GM12878 (cell line): ENCODE data around the gene LIX1L. TPM values are rescaled to one million over a fixed set of nuclear protein-coding genes. Genes with fewer than 3 reads are reported as not detected.

Experiments used
- ATAC-seq: fragments of 200-7000 bp; cut with Tn5 transposase; 3 replicates; pipeline ENCODE4 v1.9.1; 2020; ENCODE audit warnings: mild to moderate bottlenecking, moderate library complexity
- BruUV-seq: library from RNA; stranded (reverse); fragments of 400-500 nt; replicated peaks from 2 replicates; lab custom pipeline; 2021; lab: Mats Ljungman, UMichigan
- CTCF ChIA-PET: fragments of 300-600 bp; sonication (Branson Sonifier 250); formaldehyde crosslinking; extraction: SDS; loops from one replicate; lab custom pipeline; 2021; ENCODE audit warnings: inconsistent platforms; lab: Yijun Ruan, JAX
- POLR2A ChIA-PET: fragments of 350-600 bp; formaldehyde crosslinking; extraction: SDS; loops from one replicate; lab custom pipeline; 2021; ENCODE audit warnings: inconsistent platforms; lab: Charles Lee
- RAD21 ChIA-PET: fragments of 300-600 bp; sonication (Branson Sonifier 250); formaldehyde crosslinking; loops from one replicate; lab custom pipeline; 2023; ENCODE audit warnings: antibody characterized with exemption; ENCODE audit not compliant: unreplicated experiment; lab: Charles Lee
- SMC1A ChIA-PET: fragments of 300-600 bp; sonication (Branson Sonifier 250); formaldehyde crosslinking; loops from one replicate; lab custom pipeline; 2023; ENCODE audit not compliant: unreplicated experiment, uncharacterized antibody; lab: Charles Lee
- DNase-seq: peaks from one replicate; pipeline ENCODE4 v3.0.0-alpha.2; 2011; ENCODE audit warnings: low read depth, low spot score
- FAIRE-seq: peaks from 3 replicates; lab custom pipeline; 2011; peaks lifted over from hg19 to GRCh38; lab: Jason Lieb, UNC
- H2AFZ ChIP-seq: 2 replicates; pipeline ENCODE4 v1.6.0; 2011; ENCODE audit warnings: low read depth, low read length, control low read depth; ENCODE audit not compliant: control insufficient read depth
- H3K27ac ChIP-seq: 2 replicates; pipeline ENCODE4 v1.5.1; 2011; ENCODE audit warnings: control low read depth; ENCODE audit not compliant: control insufficient read depth, insufficient read depth
- H3K27me3 ChIP-seq, 2 experiments: replicated peaks in 1 of 2; 2 replicates each; pipeline versions ENCODE4 v1.6.0 to v1.6.1; 2011; ENCODE audit warnings: low read length in 1 of 2; ENCODE audit not compliant: control insufficient read depth in 2 of 2, insufficient read depth in 2 of 2
- H3K36me3 ChIP-seq, 2 experiments: 2 replicates each; pipeline ENCODE4 v1.5.1; 2011; ENCODE audit warnings: low read length in 1 of 2; ENCODE audit not compliant: control insufficient read depth in 2 of 2, insufficient read depth in 2 of 2
- H3K4me1 ChIP-seq: 2 replicates; pipeline ENCODE4 v1.6.1; 2011; ENCODE audit warnings: mild to moderate bottlenecking, low read length, moderate library complexity, mixed read lengths; ENCODE audit not compliant: control insufficient read depth, insufficient read depth
- H3K4me2 ChIP-seq: 2 replicates; pipeline ENCODE4 v1.6.0; 2011; ENCODE audit warnings: control low read depth; ENCODE audit not compliant: control insufficient read depth, insufficient read depth
- H3K4me3 ChIP-seq: fragments of 200-600 bp; sonication (generic); 2 replicates; pipeline ENCODE4 v1.5.1; 2016
- H3K79me2 ChIP-seq: 2 replicates; pipeline ENCODE4 v1.6.0; 2011; ENCODE audit warnings: low read length; ENCODE audit not compliant: control insufficient read depth, insufficient read depth
- H3K9ac ChIP-seq: 2 replicates; pipeline ENCODE4 v1.8.0; 2011; ENCODE audit warnings: low read length, control low read depth, mixed read lengths; ENCODE audit not compliant: control insufficient read depth, insufficient read depth
- H3K9me3 ChIP-seq: replicated peaks from 3 replicates; pipeline ENCODE4 v1.5.1; 2011; ENCODE audit warnings: mild to moderate bottlenecking, low read length; ENCODE audit not compliant: control insufficient read depth, insufficient read depth
- H4K20me1 ChIP-seq: 2 replicates; pipeline ENCODE4 v1.6.0; 2011; ENCODE audit not compliant: control insufficient read depth, insufficient read depth
- CBX5 ChIP-seq: sonication (generic); IDR thresholded peaks from 2 replicates; pipeline ENCODE4 v1.6.1; 2016; ENCODE audit warnings: low read depth, moderate library complexity, mild to moderate bottlenecking, inconsistent platforms
- HDAC2 ChIP-seq: fragments of 200-600 bp; sonication (generic); IDR thresholded peaks from 2 replicates; pipeline ENCODE4 v1.6.1; 2017
- JUND ChIP-seq: IDR thresholded peaks from 2 replicates; pipeline ENCODE4 v1.6.1; 2012; ENCODE audit warnings: low read depth, mild to moderate bottlenecking, low read length, improper control_type of control experiment, moderate library complexity
- SREBF2 ChIP-seq: IDR thresholded peaks from 2 replicates; pipeline ENCODE4 v1.6.1; 2012; ENCODE audit warnings: mild to moderate bottlenecking, low read length
- SUPT20H ChIP-seq: IDR thresholded peaks from 2 replicates; pipeline ENCODE4 v1.6.1; 2011; ENCODE audit warnings: low read depth, mild to moderate bottlenecking, low read length, moderate library complexity, borderline replicate concordance; ENCODE audit not compliant: control insufficient read depth
- TBL1XR1 ChIP-seq: IDR thresholded peaks from 2 replicates; pipeline ENCODE4 v1.6.1; 2012; ENCODE audit warnings: low read depth, low read length, improper control_type of control experiment
- ZBED1 ChIP-seq: IDR thresholded peaks from 2 replicates; pipeline ENCODE4 v1.6.1; 2016; ENCODE audit warnings: borderline replicate concordance
- ZNF207 ChIP-seq: fragments of 450-650 bp; IDR thresholded peaks from 2 replicates; pipeline ENCODE4 v1.6.1; 2014; ENCODE audit warnings: antibody characterized with exemption, mild to moderate bottlenecking, borderline replicate concordance
- WGBS: methylation state at CpG from one replicate; pipeline ENCODE4 v1.1.6; 2016; ENCODE audit warnings: low lambda C conversion rate; ENCODE audit not compliant: insufficient replicate concordance, insufficient coverage; ENCODE audit errors: missing lambda C conversion rate; 5-methylcytosine and 5-hydroxymethylcytosine counted together
- in situ Hi-C: fragments of 300-500 bp; cut with MboI; formaldehyde crosslinking; loops from 9 replicates; pipeline ENCODE4 v1.14.3; 2018; ENCODE audit warnings: mixed read lengths
- intact Hi-C: fragments of 100-400 bp; cut with micrococcal nuclease; formaldehyde crosslinking; loops from one replicate; pipeline ENCODE4 v1.14.2; 2022; ENCODE audit not compliant: unreplicated experiment
- polyA plus RNA-seq, 11 experiments: library from polyadenylated mRNA; depleted of rRNA in 4 of 11; unstranded in 6 of 11; stranded (reverse) in 5 of 11; fragments of >200 nt; fragmentation: Nextera tagmentation in 4 of 11; fragmentation: Illumina TruSeq in 1 of 11; extraction: Ambion mirVana in 4 of 11; extraction: Trizol in 1 of 11; gene quantifications; 1 replicate in 1 of 11; 2 replicates in 10 of 11; pipeline versions ENCODE4 v1.2.1 to v1.2.3, GENCODE V29; 2011 to 2016; ENCODE audit warnings: inconsistent platforms in 2 of 11, missing spikeins in 2 of 11, low read depth in 1 of 11
- total RNA-seq, 4 experiments: library from RNA; depleted of rRNA in 3 of 4; stranded (reverse); fragments of >200 nt in 3 of 4; fragmentation: Illumina TruSeq in 1 of 4; extraction: Trizol in 1 of 4; gene quantifications; 2 replicates each; pipeline versions ENCODE4 v1.2.1 to v1.2.3, GENCODE V29; 2013 to 2021

Gene LIX1L
- total and polyA plus RNA-seq, 10 of the 15 experiments (the other 5 are each of a cell fraction or from before 2014, with no cell fraction given), result 5.5 to 48.2 (median 15.3) TPM

DNA sequence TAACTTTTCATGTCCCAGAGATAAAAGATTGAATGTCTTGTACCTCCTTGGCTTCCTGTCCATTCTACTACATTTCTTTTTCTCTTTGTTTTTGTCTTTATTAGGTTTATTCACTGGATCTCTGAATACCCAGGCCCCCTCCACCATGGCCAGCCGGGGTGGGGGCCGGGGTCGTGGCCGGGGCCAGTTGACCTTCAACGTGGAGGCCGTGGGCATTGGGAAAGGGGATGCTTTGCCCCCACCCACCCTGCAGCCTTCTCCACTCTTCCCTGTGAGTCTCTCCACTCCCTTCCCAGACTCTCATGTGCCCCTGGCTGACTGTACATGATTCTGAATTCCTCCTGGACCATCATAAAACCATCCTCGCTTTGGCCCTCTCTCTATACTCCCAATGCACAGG, 16.9 kb upstream of the LIX1L start (continued):
- TF ChIP-seq CBX5, result no peak
- TF ChIP-seq SREBF2, result no peak
- no peak for TF ChIP-seq HDAC2
- no peak for TF ChIP-seq ZBED1
- no peak for TF ChIP-seq SUPT20H
- TF ChIP-seq JUND, result no peak
- no peak for TF ChIP-seq TBL1XR1

DNA sequence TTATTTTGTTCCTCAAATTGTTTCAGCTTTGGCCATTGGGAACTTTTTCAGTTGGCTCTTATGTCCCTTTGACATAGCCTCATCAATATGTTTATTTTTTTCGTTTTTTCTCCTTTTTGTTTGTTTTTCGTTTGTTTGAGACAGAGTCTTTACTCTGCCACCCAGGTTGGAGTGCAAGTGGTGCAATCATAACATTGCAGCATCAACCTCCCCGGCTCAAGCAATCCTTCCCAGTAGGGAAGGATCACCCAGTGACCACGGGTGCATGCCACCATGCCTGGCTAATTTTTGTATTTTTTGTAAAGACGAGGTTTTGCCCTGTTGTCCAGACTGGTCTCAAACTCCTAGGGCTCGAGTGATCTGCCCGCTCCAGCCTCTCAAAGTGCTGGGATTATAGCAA, 14.8 kb upstream of the LIX1L start:
- no peak for DNase-seq
- intact Hi-C loops (no loop called here), in situ Hi-C loops (loop anchor here (5.0 kb wide), 1 partner anchor 35 kb away; no protein-coding TSS in a partner anchor)
- H3K4me3 ChIP-seq, result no peak overlapping the region
- no peak overlapping the region for H3K9ac ChIP-seq
- no peak overlapping the region for H2AFZ ChIP-seq
- no peak for FAIRE-seq
- no peaks in the 10 kb centered on the region for H3K27me3 ChIP-seq
- CTCF ChIA-PET, result interaction anchor here (0.9 to 1.3 kb wide), 3 partner anchors 9 to 127 kb away, joined by 3 read pairs; partner anchors contain the start of gene NUDT17
- no peak overlapping the region for H3K4me2 ChIP-seq
- POLR2A ChIA-PET, result interaction anchor here (0.6 to 1.4 kb wide), 3 partner anchors 14 to 114 kb away, joined by 3 to 5 read pairs (median 5); partner anchors contain the start of genes LIX1L and PIAS3
- H3K27ac ChIP-seq, result no peak overlapping the region
- no peaks in the 10 kb centered on the region for H3K79me2 ChIP-seq
- RAD21 ChIA-PET, result no interaction called here
- ATAC-seq, result no peak
- BruUV-seq, result no TSS peak
- no peaks in the 10 kb centered on the region for H4K20me1 ChIP-seq
- 78% methylated on average over 7 of the region's 7 CpGs for WGBS
- TF ChIP-seq ZNF207, result no peak
- TF ChIP-seq, all 136 proteins: peak for 0
- Histone ChIP-seq H3K9me3 (peaks cover under 1% of the 10 kb centered on the region), H3K4me1 (peaks cover 4% of the 10 kb centered on the region), H3K36me3 (no peaks in the 10 kb centered on the region)
- SMC1A ChIA-PET, result no interaction called here
